DND-41 (cell line): ENCODE data around the gene LZTFL1.

Experiments
- EZH2 ChIP-seq: IDR thresholded peaks from 3 replicates; pipeline ENCODE4 v1.6.1; 2012; ENCODE audit warnings: borderline replicate concordance, low read depth, mild to moderate bottlenecking, moderate library complexity, low read length, inconsistent platforms; ENCODE audit not compliant: severe bottlenecking
- TF ChIP-seq, protein P1 (sequence below): IDR thresholded peaks from 2 replicates; pipeline ENCODE4 v1.5.1; 2012; ENCODE audit warnings: borderline replicate concordance, low read length, moderate library complexity, mild to moderate bottlenecking; ENCODE audit not compliant: poor library complexity, severe bottlenecking; ENCODE audit errors: extremely low read depth

DNA sequence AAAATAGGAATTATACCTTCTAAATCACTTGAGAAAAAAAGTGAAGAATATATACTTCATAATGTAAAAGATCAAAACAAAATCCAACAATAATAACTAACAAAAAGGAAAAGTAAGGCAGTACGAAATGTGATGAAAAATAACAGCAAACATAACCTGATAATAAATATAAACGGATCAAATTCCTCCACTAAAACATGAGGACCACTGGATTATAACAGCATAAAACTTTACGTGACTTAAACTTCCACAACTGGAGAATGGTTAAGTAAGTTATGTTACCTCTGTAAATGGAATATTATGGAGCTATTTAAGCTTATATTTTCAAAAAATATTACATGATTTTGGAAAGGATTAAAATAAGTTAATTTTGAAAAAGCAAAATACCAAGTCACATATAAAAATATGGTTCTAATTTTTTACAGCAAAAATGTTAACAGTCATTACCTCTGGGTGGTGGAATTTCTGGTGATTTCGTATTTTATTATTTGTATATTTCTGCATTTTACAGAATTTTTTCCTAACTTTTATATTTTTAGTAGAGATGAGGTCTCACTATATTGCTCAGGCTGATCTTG, 52.6 kb downstream of the LZTFL1 start:
- TF ChIP-seq, protein P1, sequence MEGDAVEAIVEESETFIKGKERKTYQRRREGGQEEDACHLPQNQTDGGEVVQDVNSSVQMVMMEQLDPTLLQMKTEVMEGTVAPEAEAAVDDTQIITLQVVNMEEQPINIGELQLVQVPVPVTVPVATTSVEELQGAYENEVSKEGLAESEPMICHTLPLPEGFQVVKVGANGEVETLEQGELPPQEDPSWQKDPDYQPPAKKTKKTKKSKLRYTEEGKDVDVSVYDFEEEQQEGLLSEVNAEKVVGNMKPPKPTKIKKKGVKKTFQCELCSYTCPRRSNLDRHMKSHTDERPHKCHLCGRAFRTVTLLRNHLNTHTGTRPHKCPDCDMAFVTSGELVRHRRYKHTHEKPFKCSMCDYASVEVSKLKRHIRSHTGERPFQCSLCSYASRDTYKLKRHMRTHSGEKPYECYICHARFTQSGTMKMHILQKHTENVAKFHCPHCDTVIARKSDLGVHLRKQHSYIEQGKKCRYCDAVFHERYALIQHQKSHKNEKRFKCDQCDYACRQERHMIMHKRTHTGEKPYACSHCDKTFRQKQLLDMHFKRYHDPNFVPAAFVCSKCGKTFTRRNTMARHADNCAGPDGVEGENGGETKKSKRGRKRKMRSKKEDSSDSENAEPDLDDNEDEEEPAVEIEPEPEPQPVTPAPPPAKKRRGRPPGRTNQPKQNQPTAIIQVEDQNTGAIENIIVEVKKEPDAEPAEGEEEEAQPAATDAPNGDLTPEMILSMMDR: no peak
- TF ChIP-seq EZH2: no peak
